ENCODE measurements around the gene CATSPERE. TPM values are rescaled to one million over a fixed set of nuclear protein-coding genes. Genes with fewer than 3 reads are reported as not detected.

The CATSPERE gene
- total and polyA plus RNA-seq, 2 donors (not counting 3 experiments of a cell fraction or from before 2014, with no cell fraction given): 0.61 to 1.9 TPM

- H3K79me2 ChIP-seq (ENCODE audit: control insufficient read depth, insufficient read depth, low read length): peaks cover 63% of the 10 kb centered on the region
- H3K4me3 ChIP-seq (replicated peaks in 1 of 3; ENCODE audit: insufficient read depth in 1 of 3, low read depth in 1 of 3, low read length in 3 of 3): no peak overlapping the region
- H3K36me3 ChIP-seq (ENCODE audit: control insufficient read depth in 2 of 2, extremely low read depth in 1 of 2, insufficient read depth in 2 of 2, low read length in 2 of 2): peaks cover 9 to 10% of the 10 kb centered on the region in 2 experiments
- H3K9me3 ChIP-seq (replicated peaks; ENCODE audit: control insufficient read depth, insufficient read depth, low read length): no peaks in the 10 kb centered on the region
- peaks cover 2% of the 10 kb centered on the region for H3K9me1 ChIP-seq (replicated peaks; ENCODE audit: control insufficient read depth, extremely low read depth, insufficient read depth, low read length)
- intact Hi-C loops (cut with micrococcal nuclease) (loop anchor here (1.0 to 5.0 kb wide), 4 partner anchors 17 to 388 kb away; no protein-coding TSS in a partner anchor), dilution Hi-C loops (cut with MboI; ENCODE audit: extremely low pct_ligation_motif_present, low sequenced_read_pairs) (no loop called here)
- DNase-seq (ENCODE audit: low read depth, low spot score) (peak; percentile 82), FAIRE-seq (peak; percentile 57)
- H3K4me2 ChIP-seq (ENCODE audit: insufficient read depth, low read length): peak overlapping the region; percentile 63
- H3K27me3 ChIP-seq (ENCODE audit: control insufficient read depth in 2 of 2, insufficient read depth in 2 of 2, low read length in 2 of 2): no peaks in the 10 kb centered on the region
- no peak overlapping the region for H2AFZ ChIP-seq (ENCODE audit: low read depth, low read length)
- peaks cover 37% of the 10 kb centered on the region for H3K4me1 ChIP-seq (ENCODE audit: control insufficient read depth, extremely low read depth, insufficient read depth, low read length)
- H4K20me1 ChIP-seq (replicated peaks; ENCODE audit: control insufficient read depth, extremely low read depth, insufficient read depth, low read length): no peaks in the 10 kb centered on the region
- H3K27ac ChIP-seq (ENCODE audit: insufficient read depth, low read depth, low read length): peak overlapping the region; percentile 75
- TF ChIP-seq JUN (IDR thresholded peaks at IDR 0.05; ENCODE audit: borderline replicate concordance, insufficient read depth, insufficient read length, low read depth): peak; percentile 82
- TF ChIP-seq POLR2AphosphoS5 (IDR thresholded peaks at IDR 0.05; ENCODE audit: insufficient read depth, low read depth, low read length): no peak
- TF ChIP-seq FOS (IDR thresholded peaks at IDR 0.05; ENCODE audit: borderline replicate concordance, insufficient read depth, low read length): peak; percentile 63
- peak overlapping the region; percentile 56 for H3K9ac ChIP-seq (replicated peaks; ENCODE audit: extremely low read depth, insufficient read depth, low read length)
- ChIA-PET CTCF (interaction anchor here (0.7 to 1.5 kb wide), 4 partner anchors 11 to 136 kb away, joined by 3 to 11 read pairs (median 4); no protein-coding TSS in a partner anchor), POLR2A (no interaction called here)
- TSS peak; percentile 74 for BruUV-seq (replicated peaks)
Measured at GRCh38 chr1:244435562-244436205, 25.4 kb upstream of the CATSPERE start.

GRCh38 chr1:244436336-244437085 lies 24.6 kb upstream of the CATSPERE start:
- FAIRE-seq (peak; percentile 8), DNase-seq (ENCODE audit: low read depth, low spot score) (peak; percentile 73)
- Histone ChIP-seq H3K36me3 (ENCODE audit: control insufficient read depth in 2 of 2, extremely low read depth in 1 of 2, insufficient read depth in 2 of 2, low read length in 2 of 2) (peaks cover 9 to 10% of the 10 kb centered on the region in 2 experiments), H3K9me3 (replicated peaks; ENCODE audit: control insufficient read depth, insufficient read depth, low read length) (no peaks in the 10 kb centered on the region), H3K9me1 (replicated peaks; ENCODE audit: control insufficient read depth, extremely low read depth, insufficient read depth, low read length) (peaks cover 2% of the 10 kb centered on the region), H2AFZ (ENCODE audit: low read depth, low read length) (no peak overlapping the region), H3K9ac (replicated peaks; ENCODE audit: extremely low read depth, insufficient read depth, low read length) (peak overlapping the region; percentile 56), H4K20me1 (replicated peaks; ENCODE audit: control insufficient read depth, extremely low read depth, insufficient read depth, low read length) (no peaks in the 10 kb centered on the region), H3K4me2 (ENCODE audit: insufficient read depth, low read length) (peak overlapping the region; percentile 63), H3K4me1 (ENCODE audit: control insufficient read depth, extremely low read depth, insufficient read depth, low read length) (peaks cover 37% of the 10 kb centered on the region), H3K79me2 (ENCODE audit: control insufficient read depth, insufficient read depth, low read length) (peaks cover 64% of the 10 kb centered on the region), H3K27me3 (ENCODE audit: control insufficient read depth in 2 of 2, insufficient read depth in 2 of 2, low read length in 2 of 2) (no peaks in the 10 kb centered on the region), H3K27ac (ENCODE audit: insufficient read depth, low read depth, low read length) (peak overlapping the region; percentile 75), H3K4me3 (replicated peaks in 1 of 3; ENCODE audit: insufficient read depth in 1 of 3, low read depth in 1 of 3, low read length in 3 of 3) (peak overlapping the region in 1 of 3 experiments; percentile 5)
- intact Hi-C loops (cut with micrococcal nuclease): loop anchor here (1.0 to 5.0 kb wide), 4 partner anchors 9 to 389 kb away; no protein-coding TSS in a partner anchor
- CTCF ChIA-PET: interaction anchor here (0.7 to 1.5 kb wide), 4 partner anchors 10 to 137 kb away, joined by 3 to 11 read pairs (median 4); no protein-coding TSS in a partner anchor
- POLR2A ChIA-PET: no interaction called here
- TF ChIP-seq EZH2 (IDR thresholded peaks at IDR 0.05; ENCODE audit: borderline replicate concordance, low read depth, low read length, severe bottlenecking) (no peak), POLR2A (IDR thresholded peaks at IDR 0.05; ENCODE audit: low read depth, low read length) (no peak), POLR2AphosphoS5 (IDR thresholded peaks at IDR 0.05; ENCODE audit: insufficient read depth, low read depth, low read length) (no peak), JUN (IDR thresholded peaks at IDR 0.05; ENCODE audit: borderline replicate concordance, insufficient read depth, insufficient read length, low read depth) (no peak), CTCF (IDR thresholded peaks at IDR 0.05; ENCODE audit: extremely low read depth in 1 of 2, insufficient read depth in 1 of 2, low read depth in 1 of 2, low read length in 2 of 2) (no peak), FOS (IDR thresholded peaks at IDR 0.05; ENCODE audit: borderline replicate concordance, insufficient read depth, low read length) (no peak), GATA2 (IDR thresholded peaks at IDR 0.05; ENCODE audit: insufficient read depth, insufficient read length, low read depth, low read length) (no peak), MAX (IDR thresholded peaks at IDR 0.05; ENCODE audit: insufficient read depth, insufficient read length) (no peak), MYC (IDR thresholded peaks at IDR 0.05; ENCODE audit: low read depth, low read length) (no peak)
- dilution Hi-C loops (cut with MboI; ENCODE audit: extremely low pct_ligation_motif_present, low sequenced_read_pairs): no loop called here
- TSS peak; percentile 31 for BruUV-seq (replicated peaks)

Measured in endothelial cell of umbilical vein (primary cell).